Measurements from ENCODE around the gene KPNA1. TPM values are rescaled to one million over a fixed set of nuclear protein-coding genes. Genes with fewer than 3 reads are reported as not detected.
A peak's percentile ranks its signal among the peaks of the same experiment; 100 is the strongest.

The KPNA1 gene
- total RNA-seq, 1 experiment from 2014 or later, result 64.3 TPM

GRCh38 chr3:122392868-122393844 is 121.6 kb downstream of the KPNA1 start:
- ChIA-PET CTCF (interaction anchor here (0.5 to 1.6 kb wide), 11 partner anchors 9 to 287 kb away, joined by 3 to 13 read pairs (median 3); partner anchors contain the start of gene FAM162A), POLR2A (ENCODE audit: unreplicated experiment) (interaction anchor here (0.6 to 1.5 kb wide), 3 partner anchors 9 to 90 kb away, joined by 3 to 5 read pairs (median 5); partner anchors contain the start of gene FAM162A)
- H3K36me3 ChIP-seq (ENCODE audit: low read depth, low read length), result peaks cover 7% of the 10 kb centered on the region; the same call in 1 of the 2 replicates
- no peaks in the 10 kb centered on the region for H3K4me1 ChIP-seq (ENCODE audit: insufficient read depth, low read length)
- no peak overlapping the region for H3K4me3 ChIP-seq (ENCODE audit: low read length)
- H3K9me3 ChIP-seq (ENCODE audit: low read length), result no peaks in the 10 kb centered on the region
- no peak overlapping the region for H2AFZ ChIP-seq (ENCODE audit: low read length)
- H3K79me2 ChIP-seq (ENCODE audit: low read length), result peaks cover 15% of the 10 kb centered on the region
- BruUV-seq (replicated peaks), result no TSS peak
- H3K27me3 ChIP-seq (ENCODE audit: low read length), result no peaks in the 10 kb centered on the region
- H3K9ac ChIP-seq (ENCODE audit: low read length), result no peak overlapping the region
- intact Hi-C loops (cut with micrococcal nuclease), result loop anchor here (2.0 to 5.0 kb wide), 2 partner anchors 20 to 284 kb away; no protein-coding TSS in a partner anchor
- H3K27ac ChIP-seq (ENCODE audit: low read length), result no peak overlapping the region
- no peaks in the 10 kb centered on the region for H3F3A ChIP-seq (ENCODE audit: low read length, unreplicated experiment)
- no peaks in the 10 kb centered on the region for H3K9me2 ChIP-seq (replicated peaks; ENCODE audit: low read length)
- TF ChIP-seq CTCF (conservative IDR thresholded peaks at IDR 0.05; ENCODE audit: low read depth, low read length), result peak; percentile 93
- TF ChIP-seq EZH2phosphoT487 (IDR thresholded peaks at IDR 0.05; ENCODE audit: borderline replicate concordance, low read length), result no peak
- ATAC-seq, result peak; percentile 57
- H4K20me1 ChIP-seq (ENCODE audit: low read length), result no peaks in the 10 kb centered on the region
- peak; percentile 71 for DNase-seq
- no peak overlapping the region for H3K4me2 ChIP-seq (ENCODE audit: low read length)

GRCh38 chr3:122391681-122392446 is 122.9 kb downstream of the KPNA1 start:
- Histone ChIP-seq H3K9ac (ENCODE audit: low read length) (no peak overlapping the region), H3K36me3 (ENCODE audit: low read depth, low read length) (peaks cover 12% of the 10 kb centered on the region; the same call in 1 of the 2 replicates), H3K4me1 (ENCODE audit: insufficient read depth, low read length) (peaks cover 11% of the 10 kb centered on the region), H3K4me2 (ENCODE audit: low read length) (no peak overlapping the region), H3K9me3 (ENCODE audit: low read length) (no peaks in the 10 kb centered on the region), H2AFZ (ENCODE audit: low read length) (no peak overlapping the region), H3K27ac (ENCODE audit: low read length) (no peak overlapping the region), H3K27me3 (ENCODE audit: low read length) (no peaks in the 10 kb centered on the region), H3K4me3 (ENCODE audit: low read length) (no peak overlapping the region), H3K9me2 (replicated peaks; ENCODE audit: low read length) (no peaks in the 10 kb centered on the region), H3F3A (ENCODE audit: low read length, unreplicated experiment) (no peaks in the 10 kb centered on the region), H3K79me2 (ENCODE audit: low read length) (peaks cover 28% of the 10 kb centered on the region), H4K20me1 (ENCODE audit: low read length) (no peaks in the 10 kb centered on the region)
- ATAC-seq (no peak), DNase-seq (no peak)
- intact Hi-C loops (cut with micrococcal nuclease), result loop anchor here (2.0 to 5.0 kb wide), 2 partner anchors 21 to 285 kb away; no protein-coding TSS in a partner anchor
- no peak for TF ChIP-seq CTCF (conservative IDR thresholded peaks at IDR 0.05; ENCODE audit: low read depth, low read length)
- TF ChIP-seq EZH2phosphoT487 (IDR thresholded peaks at IDR 0.05; ENCODE audit: borderline replicate concordance, low read length), result no peak
- TF ChIP-seq EZH2 (IDR thresholded peaks at IDR 0.05; ENCODE audit: low read length, unreplicated experiment), result no peak
- POLR2A ChIA-PET (ENCODE audit: unreplicated experiment), result interaction anchor here (0.5 to 1.5 kb wide), 2 partner anchors 8 to 41 kb away, joined by 3 to 5 read pairs; partner anchors contain the start of gene FAM162A
- CTCF ChIA-PET, result interaction anchor here (0.6 kb wide), 1 partner anchor 250 kb away, joined by 3 read pairs; no protein-coding TSS in a partner anchor
- BruUV-seq (replicated peaks), result no TSS peak

Measured in PC-3 (cell line).